T-helper 1 cell treated with Interleukin-12 subunit alpha and Interleukin-12 subunit beta and Interleukin-4 antibody, amounts not matched to agents 30 μg/mL and 1 μg/mL, for 36 hours (primary cell): ENCODE data around the gene GH2.

ENCODE experiments used
- H3K27ac Mint-ChIP-seq: one replicate; pipeline ENCODE4 v1.8.0; 2021; ENCODE audit warnings: mild to moderate bottlenecking, mixed read lengths
- H3K27me3 Mint-ChIP-seq: one replicate; pipeline ENCODE4 v1.8.0; 2021; ENCODE audit warnings: low read depth, mixed read lengths
- H3K36me3 Mint-ChIP-seq: one replicate; pipeline ENCODE4 v1.8.0; 2021; ENCODE audit warnings: low read depth, mixed read lengths
- H3K4me1 Mint-ChIP-seq: one replicate; pipeline ENCODE4 v1.8.0; 2021; ENCODE audit warnings: low read depth, mixed read lengths
- H3K4me3 Mint-ChIP-seq: one replicate; pipeline ENCODE4 v1.8.0; 2021; ENCODE audit warnings: mild to moderate bottlenecking, moderate library complexity, mixed read lengths
- H3K9me3 Mint-ChIP-seq: one replicate; pipeline ENCODE4 v1.8.0; 2021; ENCODE audit warnings: mixed read lengths

Gene GH2

GRCh38 chr17:63833741-63834373 lies 47.9 kb downstream of the GH2 start:
- H3K9me3 Mint-ChIP-seq, result no peaks in the 10 kb centered on the region
- H3K27me3 Mint-ChIP-seq, result no peaks in the 10 kb centered on the region
- peak overlapping the region; percentile 7 for H3K27ac Mint-ChIP-seq
- H3K36me3 Mint-ChIP-seq, result peaks cover 44% of the 10 kb centered on the region
- H3K4me3 Mint-ChIP-seq, result no peak overlapping the region
- peaks cover 37% of the 10 kb centered on the region for H3K4me1 Mint-ChIP-seq

GRCh38 chr17:63833026-63833740 lies 48.6 kb downstream of the GH2 start:
- Mint-ChIP-seq H3K36me3 (peaks cover 47% of the 10 kb centered on the region), H3K27me3 (no peaks in the 10 kb centered on the region), H3K4me1 (peaks cover 43% of the 10 kb centered on the region), H3K4me3 (no peak overlapping the region), H3K9me3 (no peaks in the 10 kb centered on the region), H3K27ac (no peak overlapping the region)

GRCh38 chr17:63832455-63832854 lies 49.3 kb downstream of the GH2 start:
- Mint-ChIP-seq H3K36me3 (peaks cover 51% of the 10 kb centered on the region), H3K4me3 (no peak overlapping the region), H3K27me3 (no peaks in the 10 kb centered on the region), H3K27ac (no peak overlapping the region), H3K4me1 (peaks cover 46% of the 10 kb centered on the region), H3K9me3 (no peaks in the 10 kb centered on the region)

GRCh38 chr17:63832014-63832413 lies 49.7 kb downstream of the GH2 start:
- Mint-ChIP-seq H3K9me3 (no peaks in the 10 kb centered on the region), H3K4me1 (peaks cover 44% of the 10 kb centered on the region), H3K27me3 (no peaks in the 10 kb centered on the region), H3K4me3 (no peak overlapping the region), H3K36me3 (peaks cover 50% of the 10 kb centered on the region), H3K27ac (no peak overlapping the region)

GRCh38 chr17:63831505-63831904 lies 50.2 kb downstream of the GH2 start:
- Mint-ChIP-seq H3K9me3 (no peaks in the 10 kb centered on the region), H3K36me3 (peaks cover 50% of the 10 kb centered on the region), H3K27ac (peak overlapping the region; percentile 20), H3K27me3 (no peaks in the 10 kb centered on the region), H3K4me3 (no peak overlapping the region), H3K4me1 (peaks cover 43% of the 10 kb centered on the region)

GRCh38 chr17:63830904-63831491 lies 50.7 kb downstream of the GH2 start:
- Mint-ChIP-seq H3K36me3 (peaks cover 52% of the 10 kb centered on the region), H3K9me3 (no peaks in the 10 kb centered on the region), H3K27me3 (no peaks in the 10 kb centered on the region), H3K27ac (peak overlapping the region; percentile 52), H3K4me3 (no peak overlapping the region), H3K4me1 (peaks cover 47% of the 10 kb centered on the region)

GRCh38 chr17:63830278-63830677 lies 51.5 kb downstream of the GH2 start:
- Mint-ChIP-seq H3K27ac (no peak overlapping the region), H3K36me3 (peaks cover 53% of the 10 kb centered on the region), H3K4me3 (no peak overlapping the region), H3K9me3 (no peaks in the 10 kb centered on the region), H3K4me1 (peaks cover 51% of the 10 kb centered on the region), H3K27me3 (no peaks in the 10 kb centered on the region)
